Dermis microvascular lymphatic vessel endothelial cell (primary cell): Measurements from ENCODE around the gene ASTN2. TPM values are rescaled to one million over a fixed set of nuclear protein-coding genes. Genes with fewer than 3 reads are reported as not detected.

Experiments used
- DNase-seq, 2 donors: peaks; one replicate each; pipeline versions ENCODE4 v3.0.0 to v3.0.0-alpha.2; 2010; ENCODE audit warnings: low read depth in 2 of 2
- total RNA-seq: library from RNA; depleted of rRNA; stranded (reverse); fragments of >200 nt; gene quantifications from 2 replicates; pipeline ENCODE4 v1.2.1, GENCODE V29; 2014

ASTN2 gene
- total RNA-seq, 1 donor from 2014 or later: 3.0 TPM

DNA sequence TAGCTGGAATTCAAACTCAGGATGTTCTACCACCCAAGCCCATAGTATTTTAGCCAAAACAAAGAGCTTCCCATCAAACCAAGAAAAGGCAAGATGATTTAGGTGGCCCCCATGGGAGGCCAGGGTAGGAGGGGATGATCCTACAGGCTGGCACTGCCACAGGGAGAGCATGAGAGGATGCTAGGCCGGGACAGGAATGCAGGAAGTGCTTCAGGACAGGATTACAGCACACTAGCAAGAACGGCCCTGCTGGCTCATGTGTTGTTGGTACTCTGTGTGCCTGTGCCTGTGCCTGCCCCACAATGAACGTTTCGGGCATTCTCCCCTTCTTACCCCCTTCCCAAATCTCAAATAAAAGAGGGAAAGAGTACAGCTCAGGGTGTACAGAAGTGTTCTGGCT is 838.5 kb downstream of the ASTN2 start:
- no peak for DNase-seq

DNA sequence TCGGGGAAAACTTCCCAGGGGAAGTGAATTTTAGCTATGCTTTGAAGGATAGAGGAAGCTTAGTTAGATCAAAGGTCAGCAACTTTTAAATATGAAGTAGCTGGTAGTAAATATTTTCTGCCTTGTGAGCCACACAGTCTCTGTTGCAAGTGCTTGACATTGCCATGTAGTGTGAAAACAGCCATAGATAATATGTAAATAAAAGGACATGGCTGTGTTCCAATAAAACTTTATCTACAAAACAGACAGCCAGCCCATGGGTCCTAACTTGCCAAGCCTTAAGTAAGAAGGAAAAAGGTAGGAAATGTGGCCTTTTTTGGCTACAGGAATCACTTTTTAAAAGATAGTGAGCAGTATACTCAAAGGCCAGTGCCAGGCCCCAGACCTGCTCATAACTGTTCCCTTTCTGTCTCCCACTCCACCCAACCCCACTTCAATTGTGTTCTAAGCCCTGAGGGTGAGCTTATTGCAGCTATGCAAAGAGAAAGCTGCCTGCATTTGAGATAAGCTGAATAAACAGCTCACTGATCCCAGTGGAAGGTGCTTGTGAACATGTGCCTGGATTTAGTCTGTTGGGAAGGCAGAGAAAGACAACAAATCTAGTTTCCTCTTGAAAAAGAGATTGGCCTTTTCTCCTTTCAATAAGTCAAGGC is 840.7 kb downstream of the ASTN2 start:
- no peak for DNase-seq

DNA sequence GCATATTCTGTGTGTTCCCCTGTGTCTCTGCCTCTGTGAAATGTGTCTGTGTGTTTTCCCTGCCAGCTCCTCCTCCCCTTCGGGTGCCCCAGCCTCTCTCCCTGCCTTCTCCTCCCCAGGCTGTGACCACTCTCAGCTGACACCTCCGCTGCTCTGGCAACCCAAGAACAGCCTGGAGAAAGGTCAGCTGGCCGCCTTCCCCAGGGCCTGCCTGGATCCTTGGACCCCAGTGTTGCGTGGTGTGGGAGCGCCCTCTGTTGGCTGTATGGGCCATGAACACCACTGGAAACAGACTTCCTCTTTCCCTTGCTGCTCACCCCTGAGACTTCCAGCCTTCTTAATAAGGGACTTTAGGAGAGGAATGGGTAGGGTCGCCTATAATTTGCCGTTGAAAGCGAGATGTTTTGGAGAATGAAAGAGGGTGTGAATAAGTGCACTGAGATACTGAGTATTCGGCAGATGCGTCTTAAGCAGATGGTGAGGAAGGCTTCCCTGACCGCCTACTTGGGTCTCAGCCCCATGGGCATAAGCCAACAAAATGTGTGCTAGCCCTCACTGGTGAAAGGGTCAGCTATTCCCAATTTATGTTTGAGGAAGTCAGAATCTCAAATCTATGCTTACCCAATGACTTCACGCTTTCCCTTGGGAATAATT is 842.6 kb downstream of the ASTN2 start:
- DNase-seq: peak in 1 of 2 donors; percentile 13

DNA sequence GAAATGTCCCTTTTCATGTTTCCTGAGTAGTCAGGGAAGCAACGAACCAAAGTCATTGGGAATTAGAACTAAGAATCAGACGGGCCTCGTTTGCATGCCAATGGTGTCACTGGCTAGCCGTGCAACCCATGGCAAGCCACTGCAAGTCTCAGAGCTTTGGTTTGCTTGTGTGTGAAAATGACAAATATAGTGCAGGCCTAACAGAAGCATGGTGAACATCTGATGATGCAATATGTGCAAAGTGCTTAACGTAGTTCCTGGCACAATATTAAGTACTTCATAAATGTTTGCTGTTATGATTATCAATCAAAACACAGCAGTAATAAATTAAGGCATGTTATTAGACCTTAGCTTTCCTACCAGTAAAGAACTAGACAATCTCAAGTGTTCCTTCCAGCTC is 845.7 kb downstream of the ASTN2 start:
- no peak for DNase-seq

DNA sequence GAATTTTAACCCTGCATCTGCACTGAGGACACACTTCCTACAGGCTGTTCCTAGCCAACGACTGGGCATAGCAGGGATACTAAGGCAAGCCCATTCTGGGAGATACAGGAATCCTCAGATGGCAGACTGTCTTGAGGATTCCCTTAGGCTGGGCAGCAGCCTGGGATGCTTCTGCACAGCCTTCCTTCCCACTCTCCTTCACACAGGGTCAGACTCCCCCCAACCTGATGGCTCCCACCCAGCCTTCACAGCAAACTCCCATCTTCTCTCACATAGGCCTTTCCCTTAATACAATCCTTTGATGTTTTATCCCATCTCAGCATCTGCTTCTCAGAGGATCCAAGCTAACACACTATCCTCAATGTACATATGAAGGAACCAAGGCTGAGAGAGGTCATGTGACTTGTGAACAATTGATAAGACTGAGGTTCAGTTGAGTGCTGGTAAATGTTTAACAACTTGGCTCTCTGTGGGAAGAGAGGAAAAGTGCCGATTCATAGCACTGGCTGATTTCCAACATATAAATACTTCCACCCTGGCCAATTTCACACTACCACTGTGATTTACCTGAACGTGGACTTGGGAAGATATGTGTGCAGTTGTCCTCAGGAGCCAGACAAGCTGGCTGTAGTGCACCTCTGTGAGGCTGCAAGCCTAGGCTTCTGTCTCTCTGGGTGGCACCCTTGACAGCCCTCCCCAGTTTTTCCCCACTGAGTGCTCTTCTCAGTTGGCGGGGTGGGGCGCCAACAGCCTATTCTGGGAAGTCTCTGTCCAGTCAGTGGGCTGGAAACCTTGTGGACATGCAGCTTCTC is 848.0 kb downstream of the ASTN2 start:
- DNase-seq: no peak

DNA sequence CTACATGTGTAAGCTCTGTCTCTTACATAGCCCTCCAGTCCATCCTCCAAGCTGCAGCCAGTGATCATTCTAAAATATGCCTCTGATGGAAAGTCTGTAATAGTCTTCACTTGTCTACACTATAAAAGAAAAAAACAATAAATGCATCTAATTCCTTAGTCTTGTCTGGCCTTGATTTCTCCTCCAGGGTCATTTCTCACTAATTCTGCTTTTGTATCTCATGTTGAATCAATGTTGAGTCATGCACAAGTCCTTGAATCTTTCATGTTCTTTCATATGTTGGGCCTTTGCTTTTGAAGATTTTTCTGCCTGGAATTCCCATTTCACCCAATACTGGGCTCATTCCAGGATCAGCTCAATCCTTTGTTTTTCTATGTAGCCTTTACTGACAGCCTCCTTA is 848.9 kb downstream of the ASTN2 start:
- DNase-seq: no peak

DNA sequence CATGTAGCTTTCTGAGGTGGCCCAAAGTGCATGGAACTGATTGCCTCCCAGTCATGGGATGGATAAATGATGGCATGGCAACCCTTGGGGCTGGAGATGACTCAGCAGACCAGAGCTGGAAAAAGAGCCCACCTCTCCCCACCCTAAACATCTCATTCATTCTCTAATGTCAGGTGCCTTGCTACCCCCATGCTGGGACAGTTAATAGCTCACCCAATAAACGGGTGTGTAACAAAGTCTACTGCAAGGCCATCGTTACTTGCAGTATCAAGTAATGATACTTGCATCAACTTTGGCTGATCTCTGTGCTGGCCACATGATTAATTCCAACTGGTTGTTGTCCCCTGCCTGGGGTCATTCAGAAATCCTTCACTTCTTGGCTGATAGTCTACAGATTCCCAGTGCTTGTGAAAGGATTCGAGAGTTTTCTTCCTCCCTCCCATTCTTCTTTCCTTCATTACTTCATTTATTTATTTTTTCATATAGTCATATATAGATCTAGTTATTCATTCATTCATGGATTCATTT is 850.5 kb downstream of the ASTN2 start:
- no peak for DNase-seq

DNA sequence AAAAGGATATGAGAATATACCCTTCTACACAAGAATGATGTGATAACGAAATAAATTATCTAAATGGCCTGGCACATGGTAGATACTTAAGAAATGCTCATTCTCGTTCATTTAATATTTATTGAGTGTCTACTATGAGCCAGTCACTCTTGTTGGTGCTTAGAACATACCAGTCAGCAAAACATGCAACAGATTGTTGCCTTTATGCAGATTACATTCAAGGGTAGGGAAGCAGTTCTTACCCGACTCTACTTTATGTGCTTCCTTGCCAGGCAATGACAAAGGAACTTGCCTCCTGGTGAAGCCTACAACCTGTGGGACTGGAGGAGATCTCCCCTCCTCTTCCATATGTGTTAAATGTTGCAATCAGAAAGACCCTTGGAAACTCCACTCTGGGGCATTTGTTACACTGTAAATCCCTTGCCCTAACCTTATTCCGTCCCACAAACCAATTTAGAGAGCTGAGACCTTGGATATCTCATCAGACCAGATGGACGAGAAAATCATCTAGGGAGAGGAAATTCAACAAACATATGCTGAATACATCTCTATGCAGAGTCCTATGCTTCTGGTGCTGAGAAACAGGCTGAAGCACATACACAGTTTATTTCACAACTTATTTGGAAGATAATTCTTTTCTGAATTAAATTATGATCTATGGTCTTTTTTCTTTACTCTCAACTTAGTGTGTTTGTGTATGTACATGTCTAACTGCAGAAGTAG is 855.9 kb downstream of the ASTN2 start:
- DNase-seq: no peak

DNA sequence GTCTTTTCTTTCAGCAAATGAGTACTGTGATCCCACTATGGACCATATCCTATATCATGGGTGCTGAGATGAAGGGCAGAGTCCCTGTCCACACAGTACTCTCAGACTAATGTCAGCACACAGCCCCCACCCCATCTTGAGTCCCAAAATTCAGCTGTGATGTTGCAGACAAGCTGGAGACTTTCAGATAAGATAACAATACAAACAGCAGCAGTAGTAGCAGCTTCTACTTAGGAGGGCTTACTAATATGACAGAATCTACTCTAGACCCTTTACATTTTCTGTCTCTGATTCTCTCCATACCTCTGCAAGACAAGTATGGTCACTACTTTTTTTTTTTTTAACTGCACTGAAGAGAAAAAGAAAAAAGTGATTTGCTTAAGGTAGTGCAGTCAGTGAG is 856.8 kb downstream of the ASTN2 start:
- no peak for DNase-seq

DNA sequence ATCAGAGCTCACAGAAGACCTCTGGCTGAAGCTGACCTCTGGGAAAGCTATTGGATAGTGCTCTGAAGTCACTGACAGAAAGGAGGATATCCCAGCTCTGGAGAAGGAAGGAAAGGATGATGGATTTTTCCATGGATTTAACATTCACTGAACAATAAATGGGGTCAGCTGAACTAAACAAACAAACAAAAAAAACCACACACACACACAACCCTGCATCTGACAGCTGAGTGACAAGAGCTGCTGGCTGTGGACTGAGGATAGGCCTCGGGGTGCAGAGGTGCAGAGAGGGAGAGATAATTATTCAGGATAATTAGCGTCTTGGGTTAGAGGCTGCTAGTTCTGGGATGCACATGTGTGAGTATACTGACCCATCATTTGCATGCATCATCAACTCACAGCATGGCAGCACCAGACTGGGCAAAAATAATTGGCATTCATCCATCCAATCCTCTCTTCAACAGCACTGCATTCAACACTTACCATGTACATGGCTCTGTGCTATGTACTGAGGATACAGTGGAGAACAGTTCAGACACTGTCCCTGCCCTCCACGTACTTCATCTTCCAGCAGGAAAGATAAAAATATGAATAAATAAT is 859.2 kb downstream of the ASTN2 start:
- no peak for DNase-seq

DNA sequence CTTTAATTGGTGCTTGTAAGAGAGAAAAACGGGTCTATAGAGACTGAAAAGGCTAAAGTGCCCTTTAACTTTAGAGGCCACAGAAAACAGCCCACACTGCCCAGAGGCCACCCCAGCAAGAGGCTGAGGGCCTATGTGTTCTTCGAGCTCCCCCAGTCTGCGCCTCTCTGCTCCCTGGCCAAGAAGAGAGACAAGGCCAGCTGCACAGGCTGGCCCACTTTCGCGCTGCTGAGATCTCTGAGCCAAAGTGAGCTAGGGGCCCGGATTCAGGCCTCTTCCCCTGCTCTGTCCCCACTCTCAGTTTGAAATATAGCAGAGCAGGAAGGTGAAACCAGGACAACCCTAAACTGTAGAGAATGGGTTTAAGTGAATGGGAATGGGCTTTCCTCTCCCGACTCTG is 859.7 kb downstream of the ASTN2 start:
- no peak for DNase-seq

DNA sequence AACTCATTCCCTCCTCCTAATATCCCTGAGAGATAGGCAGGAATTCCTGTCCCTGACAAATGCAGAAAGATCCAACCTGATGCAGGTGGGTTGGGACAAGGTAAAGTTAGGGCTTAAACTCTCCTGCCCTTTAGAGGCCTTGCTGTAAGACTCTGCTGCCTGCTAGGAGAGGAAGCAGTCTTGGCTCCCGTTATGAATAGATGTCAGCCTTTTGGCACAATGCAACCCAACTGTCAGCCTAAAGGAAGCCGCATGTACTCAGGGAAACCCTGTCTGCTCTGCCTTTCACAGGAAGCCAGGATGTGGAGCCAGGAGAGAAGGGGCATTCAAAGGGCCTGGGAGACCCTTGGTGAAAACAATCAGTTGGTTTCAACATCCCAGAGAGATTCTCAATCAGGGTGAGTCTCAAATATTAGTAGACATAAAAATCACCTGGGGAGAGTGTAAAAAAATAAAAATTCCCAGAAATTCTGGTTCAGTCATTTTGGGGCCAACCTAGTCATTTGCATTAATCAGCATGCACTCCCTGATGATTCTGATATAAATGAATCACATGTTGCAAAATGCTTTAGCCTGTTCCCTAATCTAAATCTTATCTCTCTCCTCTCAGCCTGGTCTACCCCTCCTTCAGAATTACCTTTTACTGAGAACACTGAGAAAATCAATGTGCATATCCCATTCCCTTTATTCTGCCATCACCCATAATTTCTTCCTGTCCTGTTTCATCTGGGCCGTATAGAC is 864.0 kb downstream of the ASTN2 start:
- DNase-seq: no peak

DNA sequence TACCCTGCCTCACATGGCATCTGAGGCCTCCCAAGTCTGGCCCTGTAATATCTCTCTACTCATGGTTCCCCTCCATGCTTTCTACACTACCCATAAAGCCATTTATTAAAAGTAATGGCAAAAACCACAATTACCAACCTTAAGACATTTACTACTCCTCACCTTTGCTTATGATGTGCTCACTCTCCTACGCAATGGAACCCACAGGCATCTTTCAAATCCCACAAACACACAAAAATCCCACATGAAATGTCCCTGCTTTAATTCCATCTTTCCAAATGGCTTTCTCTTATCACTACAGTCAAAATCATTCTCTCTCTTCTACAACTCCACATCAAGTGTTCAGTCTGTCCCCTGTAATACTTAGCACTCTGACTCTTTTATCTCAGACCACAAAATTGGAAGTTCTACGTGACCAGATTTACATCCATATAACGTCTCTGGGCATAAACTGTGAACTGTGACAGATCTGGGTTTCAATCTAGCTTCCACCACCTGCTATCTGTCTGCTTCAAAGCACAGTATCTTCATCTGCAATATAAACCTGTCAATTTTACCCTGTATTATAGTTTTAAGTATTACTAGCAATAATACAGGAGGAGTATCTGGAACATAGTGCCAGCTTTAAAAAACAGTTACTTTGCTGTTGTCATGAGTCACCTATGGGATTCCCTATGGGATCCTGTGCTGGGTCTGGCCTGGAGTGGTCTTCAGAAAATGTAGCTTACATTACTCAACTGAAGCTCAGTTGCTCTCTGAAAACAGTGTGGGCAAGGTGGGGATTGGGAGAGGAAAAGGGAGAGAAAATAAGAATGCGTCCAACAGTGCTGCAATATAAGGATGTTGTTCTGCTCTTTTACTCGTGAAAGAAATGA is 864.8 kb downstream of the ASTN2 start:
- no peak for DNase-seq

DNA sequence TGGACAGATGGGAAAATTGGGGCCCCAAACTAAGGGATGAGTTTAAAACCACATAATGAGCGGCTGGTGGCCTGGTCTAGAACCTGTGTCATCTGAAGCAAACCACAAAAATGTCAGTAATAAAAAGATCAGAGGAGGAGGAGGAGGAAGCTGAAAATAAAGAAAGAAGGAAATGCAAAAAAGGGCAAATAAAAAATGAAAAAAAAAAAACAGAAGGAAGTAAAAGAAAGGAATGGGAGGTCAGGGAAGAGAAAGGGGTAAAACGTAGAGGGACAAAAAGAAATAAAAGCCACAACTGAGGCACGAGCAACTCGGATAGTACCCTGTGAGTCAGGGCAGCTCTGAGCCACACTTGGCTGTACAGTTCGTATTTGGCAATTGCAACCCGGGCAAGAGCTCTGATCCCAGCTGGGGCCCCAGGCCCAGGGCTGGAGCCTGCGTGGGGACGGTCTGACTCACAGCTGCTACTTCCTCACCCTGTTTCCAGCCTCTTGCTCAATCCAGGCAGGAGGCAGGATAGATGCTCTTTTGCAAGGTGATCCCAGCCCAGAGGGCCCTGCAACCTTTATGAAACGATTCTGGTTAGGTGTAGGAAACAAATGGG is 865.7 kb downstream of the ASTN2 start:
- peak in 1 of 2 donors; percentile 1 for DNase-seq

DNA sequence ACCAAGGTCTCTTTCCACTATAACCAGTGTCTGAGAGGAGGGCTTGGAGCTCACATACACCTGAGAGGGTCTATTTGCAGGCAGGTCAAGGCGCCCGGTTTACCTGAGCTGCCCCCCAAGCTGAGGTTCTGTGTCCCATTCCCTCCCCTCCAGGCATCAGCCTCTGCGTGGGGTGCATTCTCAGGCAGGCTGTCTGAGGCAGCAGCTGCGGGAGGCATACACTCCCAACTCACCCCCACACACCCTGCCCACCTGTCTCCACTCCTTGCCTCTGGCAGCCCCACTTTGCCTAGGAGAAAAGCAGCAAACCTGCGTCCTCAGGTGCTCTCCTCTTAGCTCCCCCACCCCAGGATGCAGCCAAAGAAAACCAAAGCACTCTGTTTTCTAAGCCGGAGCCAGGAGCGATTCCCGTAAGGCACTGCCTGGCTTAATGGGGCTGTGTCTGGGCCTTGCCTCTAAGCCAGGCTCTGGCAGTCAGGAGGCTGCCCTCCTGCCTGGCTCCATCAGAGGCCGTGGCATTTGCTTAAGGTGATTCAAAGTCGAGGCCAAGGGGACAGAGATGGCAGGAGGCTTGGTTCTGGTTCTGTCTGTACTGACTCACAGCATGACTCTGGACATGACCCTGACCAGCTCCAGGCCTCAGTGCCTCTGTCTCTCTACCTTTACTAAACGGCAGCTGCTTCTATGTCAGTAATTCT is 867.0 kb downstream of the ASTN2 start:
- DNase-seq: no peak

DNA sequence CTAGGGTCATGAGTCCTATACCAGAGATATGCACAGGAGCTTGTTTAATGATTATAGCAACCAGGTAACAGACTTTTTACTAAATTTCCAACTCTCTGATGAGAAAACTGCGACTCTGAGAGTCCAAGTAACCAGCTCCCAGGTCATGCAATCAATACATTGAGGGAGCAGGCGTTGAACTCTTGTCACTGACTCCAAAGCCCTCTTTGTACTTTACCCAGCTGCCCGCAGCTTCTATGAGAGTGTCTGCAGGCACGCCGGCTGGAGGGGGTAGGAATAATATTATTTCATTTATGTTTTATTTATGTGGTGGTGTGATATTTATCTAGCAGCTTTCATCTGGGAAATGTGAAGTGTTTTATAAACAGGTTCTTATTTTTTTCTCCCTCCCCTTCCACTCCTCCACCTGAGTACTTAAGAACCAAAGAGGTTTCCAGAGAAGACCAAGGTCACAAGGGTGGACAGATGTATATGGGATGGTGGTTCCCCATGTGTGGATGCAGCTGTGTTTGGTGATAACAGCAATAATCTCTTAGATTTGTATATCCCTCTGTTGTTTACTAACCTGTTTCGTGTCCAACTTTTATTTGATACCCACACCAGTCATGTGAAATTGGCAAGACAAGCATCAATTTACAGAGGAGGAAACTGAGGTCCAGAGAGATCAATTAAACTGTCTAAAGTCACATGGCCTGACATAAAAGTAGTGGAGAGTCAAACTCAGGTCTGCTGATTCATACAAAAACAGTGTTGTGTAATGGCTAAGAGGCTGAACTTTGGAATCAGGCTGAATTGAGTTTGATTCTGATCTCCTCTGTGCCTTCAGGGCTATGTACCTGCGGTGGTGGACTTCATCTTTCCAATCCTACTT is 867.9 kb downstream of the ASTN2 start:
- DNase-seq: no peak

DNA sequence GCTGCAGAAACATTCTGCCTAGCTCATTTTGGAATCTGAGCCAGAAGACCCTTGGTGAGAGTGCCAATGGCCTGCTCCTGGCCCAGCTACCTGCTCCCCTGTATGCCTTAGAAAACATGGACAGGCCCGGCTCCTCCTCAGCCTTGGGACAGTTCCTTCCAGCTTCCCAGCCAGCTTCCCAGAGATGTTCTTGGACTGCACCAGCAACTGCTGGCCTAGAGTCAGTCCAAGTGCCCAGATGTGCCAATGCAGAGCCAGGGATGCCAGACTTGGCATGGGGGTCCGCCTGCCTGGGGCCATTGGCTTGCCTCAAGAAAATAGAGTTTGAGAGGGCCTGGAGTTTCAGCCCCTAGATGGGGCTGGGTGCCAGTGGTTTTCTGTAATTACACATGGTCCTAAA is 870.0 kb downstream of the ASTN2 start:
- no peak for DNase-seq
